HepG2 (cell line): ENCODE data around the gene HEXIM1. TPM values are rescaled to one million over a fixed set of nuclear protein-coding genes. Genes with fewer than 3 reads are reported as not detected.

Experiments used
- ARNTL ChIP-seq: sonication (generic); formaldehyde crosslinking; IDR thresholded peaks from 2 replicates; pipeline ENCODE4 v1.4.0; 2020; ENCODE audit warnings: mild to moderate bottlenecking, missing genetic modification reagents
- BORCS8-MEF2B ChIP-seq: sonication (generic); formaldehyde crosslinking; IDR thresholded peaks from 2 replicates; pipeline ENCODE4 v1.8.0; 2022; ENCODE audit warnings: mild to moderate bottlenecking, missing genetic modification reagents
- E2F1 ChIP-seq: sonication (generic); formaldehyde crosslinking; IDR thresholded peaks from 2 replicates; pipeline ENCODE4 v1.5.0; 2020; ENCODE audit warnings: missing genetic modification reagents
- FIP1L1 ChIP-seq: fragments of 200-400 bp; formaldehyde crosslinking; IDR thresholded peaks from 2 replicates; pipeline ENCODE4 v1.6.1; 2018; ENCODE audit warnings: low read depth, mild to moderate bottlenecking, low read length, moderate library complexity, borderline replicate concordance; ENCODE audit not compliant: insufficient read depth
- FOXA1 ChIP-seq, 2 experiments: fragments of 450-650 bp in 1 of 2; sonication (generic) in 1 of 2; formaldehyde crosslinking in 1 of 2; IDR thresholded peaks; 2 replicates each; pipeline versions ENCODE4 v1.4.0 to v1.6.1; 2016 to 2020; ENCODE audit warnings: missing genetic modification reagents in 1 of 2
- FOXJ3 ChIP-seq: sonication (generic); formaldehyde crosslinking; IDR thresholded peaks from 2 replicates; pipeline ENCODE4 v1.4.0; 2020; ENCODE audit warnings: missing genetic modification reagents, mild to moderate bottlenecking, borderline replicate concordance
- HNF4G ChIP-seq, 2 experiments: sonication (generic) in 1 of 2; formaldehyde crosslinking in 1 of 2; IDR thresholded peaks; 2 replicates each; pipeline versions ENCODE4 v1.4.0 to v1.6.1; 2011 to 2020; ENCODE audit warnings: borderline replicate concordance in 2 of 2, low read depth in 2 of 2, mild to moderate bottlenecking in 2 of 2, low read length in 1 of 2, missing genetic modification reagents in 1 of 2, moderate library complexity in 1 of 2
- KLF16 ChIP-seq, 2 experiments: sonication (generic) in 1 of 2; formaldehyde crosslinking in 1 of 2; IDR thresholded peaks; 2 replicates each; pipeline versions ENCODE4 v1.6.1 to v1.8.0; 2016 to 2023; ENCODE audit warnings: missing genetic modification reagents in 2 of 2, missing compliant biosample characterization in 1 of 2
- MTA1 ChIP-seq: sonication (generic); formaldehyde crosslinking; IDR thresholded peaks from 2 replicates; pipeline ENCODE4 v1.4.0; 2020; ENCODE audit warnings: missing genetic modification reagents, mild to moderate bottlenecking, borderline replicate concordance
- NFRKB ChIP-seq: fragments of 450-650 bp; IDR thresholded peaks from 2 replicates; pipeline ENCODE4 v1.6.1; 2017
- NKX3-1 ChIP-seq: sonication (generic); formaldehyde crosslinking; IDR thresholded peaks from 2 replicates; pipeline ENCODE4 v1.5.0; 2020; ENCODE audit warnings: missing genetic modification reagents
- RAD21 ChIP-seq: fragments of 450-650 bp; formaldehyde crosslinking; IDR thresholded peaks from 2 replicates; pipeline ENCODE4 v1.5.0; 2020; ENCODE audit warnings: mild to moderate bottlenecking
- TEAD2 ChIP-seq: sonication (generic); formaldehyde crosslinking; IDR thresholded peaks from 2 replicates; pipeline ENCODE4 v1.9.0; 2021; ENCODE audit warnings: missing genetic modification reagents
- ZNF577 ChIP-seq: sonication (generic); formaldehyde crosslinking; IDR thresholded peaks from 2 replicates; pipeline ENCODE4 v1.4.0; 2020; ENCODE audit warnings: mild to moderate bottlenecking, low read depth, missing genetic modification reagents, borderline replicate concordance
- ZNF704 ChIP-seq: sonication (generic); formaldehyde crosslinking; IDR thresholded peaks from 2 replicates; pipeline ENCODE4 v1.8.1; 2023; ENCODE audit warnings: mild to moderate bottlenecking, inconsistent platforms, moderate library complexity, missing genetic modification reagents, borderline replicate concordance
- ZNF766 ChIP-seq: sonication (generic); formaldehyde crosslinking; IDR thresholded peaks from 2 replicates; pipeline ENCODE4 v1.5.0; 2020; ENCODE audit warnings: missing genetic modification reagents, borderline replicate concordance
- ZNF782 ChIP-seq: sonication (generic); formaldehyde crosslinking; IDR thresholded peaks from 2 replicates; pipeline ENCODE4 v1.4.0; 2020; ENCODE audit warnings: missing genetic modification reagents, mild to moderate bottlenecking, borderline replicate concordance
- polyA plus RNA-seq, 8 experiments: library from polyadenylated mRNA; depleted of rRNA in 3 of 8; stranded (reverse) in 7 of 8; unstranded in 1 of 8; fragments of >200 nt; fragmentation: Illumina TruSeq in 4 of 8; extraction: Trizol in 4 of 8; gene quantifications; 2 replicates each; pipeline versions ENCODE4 v1.2.1 to v1.2.3, GENCODE V29; 2011 to 2016; ENCODE audit warnings: low read depth in 4 of 8, missing spikeins in 1 of 8, mixed read lengths in 1 of 8; ENCODE audit not compliant: insufficient read depth in 1 of 8
- total RNA-seq, 5 experiments: library from RNA; depleted of rRNA; stranded (reverse); fragments of >200 nt; fragmentation: Illumina TruSeq; extraction: Trizol; gene quantifications; 2 replicates each; pipeline ENCODE4 v1.2.3, GENCODE V29; 2016; ENCODE audit warnings: low read depth in 1 of 5
- TF ChIP-seq, protein P1 (sequence below): sonication (generic); formaldehyde crosslinking; IDR thresholded peaks from 2 replicates; pipeline ENCODE4 v1.4.0; 2020; ENCODE audit warnings: mild to moderate bottlenecking, missing genetic modification reagents, borderline replicate concordance
- TF ChIP-seq, protein P2 (sequence below): sonication (generic); formaldehyde crosslinking; IDR thresholded peaks from 2 replicates; pipeline ENCODE4 v1.5.1; 2020; ENCODE audit warnings: mild to moderate bottlenecking, missing genetic modification reagents, moderate library complexity

The HEXIM1 gene
- total and polyA plus RNA-seq, 2 of the 13 experiments (the other 11 are each of a cell fraction or from before 2014, with no cell fraction given) = 10.5 to 16.6 TPM

- TF ChIP-seq HNF4G (IDR thresholded peaks at IDR 0.05; ENCODE audit: borderline replicate concordance, low read depth, low read length) (peak; percentile 30; the same call in 1 of the 2 replicates), HNF4G (CRISPR knock-in tag; IDR thresholded peaks at IDR 0.05; ENCODE audit: borderline replicate concordance, low read depth) (no peak), FIP1L1 (0 out of 2 replicates have a peak, but pooled peaks have one; percentile 69), RAD21 (CRISPR knock-in tag) (peak; percentile 6), ZNF782 (CRISPR knock-in tag) (peak; percentile 95; the same call in 1 of the 2 replicates), MTA1 (peak; percentile 97), ZNF704 (CRISPR knock-in tag) (peak; percentile 95; the same call in 1 of the 2 replicates), KLF16 (CRISPR knock-in tag; IDR thresholded peaks at IDR 0.05) (peak in 1 of 2 experiments; percentile 96; a peak in 2 of 4 replicates), ZNF577 (CRISPR knock-in tag) (peak; percentile 56; the same call in 1 of the 2 replicates), FOXJ3 (CRISPR knock-in tag) (no peak; the same call in 1 of the 2 replicates), ZNF766 (CRISPR knock-in tag) (peak; percentile 6; the same call in 1 of the 2 replicates), BORCS8-MEF2B (no peak), NFRKB (peak; percentile 100), NKX3-1 (CRISPR knock-in tag) (no peak), TEAD2 (CRISPR knock-in tag) (no peak; the same call in 1 of the 2 replicates), E2F1 (CRISPR knock-in tag) (peak; percentile 97), ARNTL (CRISPR knock-in tag) (peak; percentile 48), FOXA1 (IDR thresholded peaks at IDR 0.05) (peak; percentile 11; the same call in 1 of the 2 replicates), FOXA1 (CRISPR knock-in tag; IDR thresholded peaks at IDR 0.05) (peak; percentile 86)
- TF ChIP-seq, protein P1, sequence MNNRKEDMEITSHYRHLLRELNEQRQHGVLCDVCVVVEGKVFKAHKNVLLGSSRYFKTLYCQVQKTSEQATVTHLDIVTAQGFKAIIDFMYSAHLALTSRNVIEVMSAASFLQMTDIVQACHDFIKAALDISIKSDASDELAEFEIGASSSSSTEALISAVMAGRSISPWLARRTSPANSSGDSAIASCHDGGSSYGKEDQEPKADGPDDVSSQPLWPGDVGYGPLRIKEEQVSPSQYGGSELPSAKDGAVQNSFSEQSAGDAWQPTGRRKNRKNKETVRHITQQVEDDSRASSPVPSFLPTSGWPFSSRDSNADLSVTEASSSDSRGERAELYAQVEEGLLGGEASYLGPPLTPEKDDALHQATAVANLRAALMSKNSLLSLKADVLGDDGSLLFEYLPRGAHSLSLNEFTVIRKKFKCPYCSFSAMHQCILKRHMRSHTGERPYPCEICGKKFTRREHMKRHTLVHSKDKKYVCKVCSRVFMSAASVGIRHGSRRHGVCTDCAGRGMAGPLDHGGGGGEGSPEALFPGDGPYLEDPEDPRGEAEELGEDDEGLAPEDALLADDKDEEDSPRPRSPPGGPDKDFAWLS (CRISPR knock-in tag) = 0 out of 2 replicates have a peak, but pooled peaks have one; percentile 73
- TF ChIP-seq, protein P2, sequence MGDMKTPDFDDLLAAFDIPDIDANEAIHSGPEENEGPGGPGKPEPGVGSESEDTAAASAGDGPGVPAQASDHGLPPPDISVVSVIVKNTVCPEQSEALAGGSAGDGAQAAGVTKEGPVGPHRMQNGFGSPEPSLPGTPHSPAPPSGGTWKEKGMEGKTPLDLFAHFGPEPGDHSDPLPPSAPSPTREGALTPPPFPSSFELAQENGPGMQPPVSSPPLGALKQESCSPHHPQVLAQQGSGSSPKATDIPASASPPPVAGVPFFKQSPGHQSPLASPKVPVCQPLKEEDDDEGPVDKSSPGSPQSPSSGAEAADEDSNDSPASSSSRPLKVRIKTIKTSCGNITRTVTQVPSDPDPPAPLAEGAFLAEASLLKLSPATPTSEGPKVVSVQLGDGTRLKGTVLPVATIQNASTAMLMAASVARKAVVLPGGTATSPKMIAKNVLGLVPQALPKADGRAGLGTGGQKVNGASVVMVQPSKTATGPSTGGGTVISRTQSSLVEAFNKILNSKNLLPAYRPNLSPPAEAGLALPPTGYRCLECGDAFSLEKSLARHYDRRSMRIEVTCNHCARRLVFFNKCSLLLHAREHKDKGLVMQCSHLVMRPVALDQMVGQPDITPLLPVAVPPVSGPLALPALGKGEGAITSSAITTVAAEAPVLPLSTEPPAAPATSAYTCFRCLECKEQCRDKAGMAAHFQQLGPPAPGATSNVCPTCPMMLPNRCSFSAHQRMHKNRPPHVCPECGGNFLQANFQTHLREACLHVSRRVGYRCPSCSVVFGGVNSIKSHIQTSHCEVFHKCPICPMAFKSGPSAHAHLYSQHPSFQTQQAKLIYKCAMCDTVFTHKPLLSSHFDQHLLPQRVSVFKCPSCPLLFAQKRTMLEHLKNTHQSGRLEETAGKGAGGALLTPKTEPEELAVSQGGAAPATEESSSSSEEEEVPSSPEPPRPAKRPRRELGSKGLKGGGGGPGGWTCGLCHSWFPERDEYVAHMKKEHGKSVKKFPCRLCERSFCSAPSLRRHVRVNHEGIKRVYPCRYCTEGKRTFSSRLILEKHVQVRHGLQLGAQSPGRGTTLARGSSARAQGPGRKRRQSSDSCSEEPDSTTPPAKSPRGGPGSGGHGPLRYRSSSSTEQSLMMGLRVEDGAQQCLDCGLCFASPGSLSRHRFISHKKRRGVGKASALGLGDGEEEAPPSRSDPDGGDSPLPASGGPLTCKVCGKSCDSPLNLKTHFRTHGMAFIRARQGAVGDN (CRISPR knock-in tag) = peak; percentile 84
Observed at GRCh38 chr17:45161288-45162024, 13.2 kb downstream of the HEXIM1 start, which contains the start of gene HEXIM2 (continued).
